Fibroblast of pulmonary artery (primary cell): ENCODE measurements around the gene ZNF358.

Experiments used
- DNase-seq: peaks from one replicate; pipeline ENCODE4 v3.0.0-alpha.2; 2010; ENCODE audit warnings: low read depth
- H3K4me3 ChIP-seq: replicated peaks from 2 replicates; pipeline ENCODE4 v1.5.1; 2011; ENCODE audit warnings: low read depth, mild to moderate bottlenecking, control low read depth, low read length, moderate library complexity
- TF ChIP-seq, protein P1 (sequence below): IDR thresholded peaks from 2 replicates; pipeline ENCODE4 v1.5.1; 2011; ENCODE audit warnings: mild to moderate bottlenecking, control low read depth, low read length, inconsistent platforms; ENCODE audit errors: missing control alignments

ZNF358 gene

DNA sequence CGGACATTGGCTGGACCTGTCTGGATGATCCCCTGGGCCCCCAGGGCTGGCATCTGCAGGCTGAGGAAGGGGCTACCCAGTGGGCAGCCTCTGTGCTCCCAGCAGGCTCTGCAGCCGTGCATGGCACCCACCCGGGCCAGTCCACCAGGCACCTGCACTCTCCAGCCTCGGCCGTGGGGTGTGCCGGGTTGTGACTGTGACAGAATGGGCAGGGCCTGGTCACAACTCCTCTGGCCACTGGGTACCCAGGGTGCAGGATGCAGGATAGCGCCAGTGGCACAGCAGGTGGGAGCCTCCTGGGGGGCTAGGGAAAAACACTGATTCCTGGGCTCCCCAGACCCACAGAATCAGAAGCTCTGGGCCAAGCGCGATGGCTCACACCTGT lies 37.1 kb upstream of the ZNF358 start:
- no peak for DNase-seq
- H3K4me3 ChIP-seq: no peak overlapping the region
- TF ChIP-seq, protein P1, sequence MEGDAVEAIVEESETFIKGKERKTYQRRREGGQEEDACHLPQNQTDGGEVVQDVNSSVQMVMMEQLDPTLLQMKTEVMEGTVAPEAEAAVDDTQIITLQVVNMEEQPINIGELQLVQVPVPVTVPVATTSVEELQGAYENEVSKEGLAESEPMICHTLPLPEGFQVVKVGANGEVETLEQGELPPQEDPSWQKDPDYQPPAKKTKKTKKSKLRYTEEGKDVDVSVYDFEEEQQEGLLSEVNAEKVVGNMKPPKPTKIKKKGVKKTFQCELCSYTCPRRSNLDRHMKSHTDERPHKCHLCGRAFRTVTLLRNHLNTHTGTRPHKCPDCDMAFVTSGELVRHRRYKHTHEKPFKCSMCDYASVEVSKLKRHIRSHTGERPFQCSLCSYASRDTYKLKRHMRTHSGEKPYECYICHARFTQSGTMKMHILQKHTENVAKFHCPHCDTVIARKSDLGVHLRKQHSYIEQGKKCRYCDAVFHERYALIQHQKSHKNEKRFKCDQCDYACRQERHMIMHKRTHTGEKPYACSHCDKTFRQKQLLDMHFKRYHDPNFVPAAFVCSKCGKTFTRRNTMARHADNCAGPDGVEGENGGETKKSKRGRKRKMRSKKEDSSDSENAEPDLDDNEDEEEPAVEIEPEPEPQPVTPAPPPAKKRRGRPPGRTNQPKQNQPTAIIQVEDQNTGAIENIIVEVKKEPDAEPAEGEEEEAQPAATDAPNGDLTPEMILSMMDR: no peak

DNA sequence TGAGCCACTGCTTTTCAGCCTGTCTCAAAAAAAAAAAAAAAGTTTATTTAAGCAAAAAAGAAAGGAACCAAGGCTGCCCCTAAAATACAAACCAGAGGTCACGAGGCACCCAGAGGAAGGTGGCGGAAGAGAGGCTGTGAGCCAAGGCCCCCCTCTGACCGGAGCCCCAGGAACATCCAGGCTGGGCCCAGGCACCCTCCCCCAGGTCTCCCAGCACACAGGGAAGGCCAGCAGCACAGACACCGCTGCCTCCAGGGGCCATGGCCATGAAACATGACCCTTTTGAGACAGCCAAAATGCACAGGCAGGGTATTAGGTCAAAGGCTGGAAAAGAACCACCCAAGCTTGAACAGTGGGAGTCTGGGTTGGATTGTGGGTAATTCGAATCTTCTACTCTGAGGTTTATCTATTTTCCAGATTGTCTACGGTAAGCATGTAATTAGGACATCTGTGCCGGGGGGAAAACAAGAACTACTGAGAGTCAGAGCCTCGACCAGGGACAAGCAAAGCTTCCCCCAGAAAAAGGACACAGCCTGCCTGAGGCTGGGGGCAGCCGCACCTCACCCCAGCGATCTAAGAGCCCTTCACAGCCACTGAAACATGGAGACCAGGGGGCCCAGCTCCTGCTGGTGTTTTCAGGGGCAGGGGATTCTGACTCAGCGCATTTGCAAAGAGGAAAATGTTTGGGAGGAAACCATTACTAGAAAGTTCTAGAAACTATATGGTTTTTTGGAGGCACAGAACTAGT lies 35.5 kb upstream of the ZNF358 start:
- DNase-seq: no peak
- TF ChIP-seq, protein P1: no peak
- H3K4me3 ChIP-seq: no peak overlapping the region

DNA sequence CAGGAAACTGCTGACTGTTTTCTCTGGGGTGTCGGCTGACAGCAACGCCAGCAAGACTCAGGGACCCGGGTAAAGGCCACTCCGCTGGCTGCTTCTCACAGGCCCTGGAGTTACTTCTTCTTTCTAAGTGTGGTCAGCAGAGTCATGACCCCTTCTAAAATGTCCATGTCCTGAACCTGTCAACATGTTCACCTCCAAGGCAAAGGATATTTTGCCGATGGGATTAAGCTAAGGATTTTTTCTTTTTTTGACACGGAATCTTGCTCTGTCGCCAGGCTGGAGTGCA lies 35.0 kb upstream of the ZNF358 start:
- no peak for DNase-seq
- TF ChIP-seq, protein P1: no peak

DNA sequence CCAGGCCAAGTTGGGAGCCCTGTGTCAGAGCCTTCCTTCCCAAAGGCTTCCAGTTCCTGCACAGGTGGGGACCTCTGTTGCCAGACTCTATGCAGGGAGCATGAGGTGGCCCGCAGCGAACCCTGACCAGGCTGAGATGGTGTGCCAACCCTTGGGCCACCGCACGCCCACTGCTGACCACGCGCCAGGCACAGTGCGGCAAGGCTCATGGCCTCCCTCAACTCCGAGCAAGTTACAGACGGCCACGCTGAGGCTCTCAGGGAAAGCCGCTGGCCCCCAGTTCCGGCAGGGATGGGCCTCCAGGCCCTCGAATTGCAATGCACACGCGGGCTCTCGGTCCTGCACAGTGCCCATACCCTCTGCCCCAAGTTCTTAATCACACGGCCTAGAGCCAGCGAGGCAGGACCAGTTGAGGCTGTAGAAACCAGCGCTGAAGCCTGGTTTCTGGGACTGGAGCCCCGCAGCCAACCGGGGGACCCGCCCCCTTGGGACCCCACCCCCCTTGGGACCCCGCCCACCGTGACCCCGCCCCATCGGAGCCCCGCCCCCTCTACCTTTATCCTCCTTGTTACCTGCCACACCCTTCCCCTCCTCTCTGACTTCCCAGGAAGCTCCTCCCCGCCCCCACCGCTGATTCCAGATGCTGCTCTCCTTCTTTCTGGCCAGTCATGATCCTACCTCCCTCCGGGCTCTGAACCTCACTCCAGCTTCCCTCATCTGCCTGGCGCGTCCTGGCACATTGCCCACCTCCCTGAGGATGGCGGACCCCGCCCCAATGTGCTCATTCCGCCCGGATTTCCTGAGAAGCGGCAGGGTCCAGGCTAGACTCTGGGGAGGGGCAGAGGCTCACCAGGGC lies 33.1 kb upstream of the ZNF358 start:
- H3K4me3 ChIP-seq: no peak overlapping the region
- TF ChIP-seq, protein P1: no peak
- peak; percentile 30 for DNase-seq

More for the DNA sequence above, 35.0 kb upstream of the ZNF358 start:
- no peak overlapping the region for H3K4me3 ChIP-seq

DNA sequence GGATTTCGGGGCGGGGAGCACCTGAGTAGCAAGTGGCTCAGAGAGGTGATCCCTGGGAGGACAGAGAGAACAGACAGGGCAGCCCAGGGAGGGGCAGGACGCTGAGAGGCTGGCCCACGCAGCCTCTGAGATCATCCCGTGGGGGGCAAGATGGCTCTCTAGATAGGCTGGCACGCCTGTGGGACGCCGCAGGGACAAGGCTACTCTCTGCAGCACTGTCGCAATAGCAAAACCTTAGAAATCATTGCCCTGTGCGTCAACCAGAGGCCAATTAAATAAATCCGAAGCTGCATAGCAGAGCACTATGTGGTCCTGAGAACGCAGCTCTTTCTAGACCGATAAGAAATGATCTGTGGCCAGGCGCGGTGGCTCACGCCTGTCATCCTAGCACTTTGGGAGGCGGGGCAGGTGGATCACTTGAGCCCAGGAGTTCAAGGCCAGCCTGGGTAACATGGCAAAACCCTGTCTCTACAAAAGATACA lies 32.1 kb upstream of the ZNF358 start:
- DNase-seq: peak; percentile 24
- H3K4me3 ChIP-seq: no peak overlapping the region
- TF ChIP-seq, protein P1: no peak

DNA sequence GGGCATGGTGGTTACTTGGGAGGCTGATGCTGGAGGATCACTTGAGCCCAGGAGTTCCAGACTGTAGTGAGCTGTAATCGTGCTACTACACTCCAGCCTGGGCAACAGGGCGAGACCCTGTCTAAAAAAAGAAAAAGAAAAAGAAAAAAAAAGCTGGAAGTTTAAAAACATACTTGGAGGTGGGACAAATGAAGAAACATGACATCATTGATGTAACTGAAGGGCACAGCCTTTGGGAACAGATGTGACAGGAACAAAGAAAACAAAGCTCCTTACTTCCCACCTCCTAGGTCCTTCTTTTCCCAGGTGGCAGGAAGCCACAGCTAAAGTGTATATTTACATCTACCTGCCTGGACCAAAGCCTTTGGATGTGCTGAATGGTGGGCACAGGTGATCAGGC lies 29.0 kb upstream of the ZNF358 start:
- TF ChIP-seq, protein P1: no peak
- no peak for DNase-seq
- H3K4me3 ChIP-seq: no peak overlapping the region
